Stimulated activated CD4-positive, alpha-beta T cell treated with anti-CD3 and anti-CD28 coated beads, Interleukin-1b, Interleukin-23, amount 100 ng/mL, for 1 hour (primary cell): ENCODE data around the gene PKNOX1.
"Not testable (repeated sequence)": the region's sequence is repeated elsewhere in the genome, so short reads cannot be mapped to it uniquely, and the experiment has no call there.

ENCODE experiments used
- DNase-seq, 2 donors: peaks; one replicate each; pipeline ENCODE4 v3.0.0-alpha.2; 2020; ENCODE audit warnings: low read depth in 2 of 2

PKNOX1 gene

GRCh38 chr21:42973991-42974831 is at the start of gene PKNOX1:
Gene PKNOX1 (plus strand): TSS chr21:42974562. CDS start chr21:43004382, 29,820 bp downstream.
- DNase-seq = peak; percentile 93 to 99

GRCh38 chr21:42925114-42925926 is 49.0 kb upstream of the PKNOX1 start, which contains the start of gene ERVH48-1:
Gene ERVH48-1 (minus strand): TSS chr21:42925630. CDS start chr21:42919006, 6,624 bp downstream.
- no peak for DNase-seq

GRCh38 chr21:42927474-42928200 is 46.7 kb upstream of the PKNOX1 start:
- not testable (repeated sequence) for DNase-seq

- no peak for DNase-seq
Measured at GRCh38 chr21:42929969-42930368, 44.4 kb upstream of the PKNOX1 start.

GRCh38 chr21:42931560-42932235 is 42.7 kb upstream of the PKNOX1 start:
- DNase-seq = no peak

GRCh38 chr21:42932378-42933136 is 41.8 kb upstream of the PKNOX1 start:
- not testable (repeated sequence) for DNase-seq

- not testable (repeated sequence) for DNase-seq
Measured at GRCh38 chr21:42933137-42933970, 41.0 kb upstream of the PKNOX1 start.

- DNase-seq = not testable (repeated sequence)
Measured at GRCh38 chr21:42933973-42934372, 40.4 kb upstream of the PKNOX1 start.

GRCh38 chr21:42936360-42936759 is 38.0 kb upstream of the PKNOX1 start:
- not testable (repeated sequence) for DNase-seq

GRCh38 chr21:42937034-42937940 is 37.1 kb upstream of the PKNOX1 start:
- DNase-seq = not testable (repeated sequence)

GRCh38 chr21:42937960-42938605 is 36.3 kb upstream of the PKNOX1 start:
- no peak for DNase-seq

- DNase-seq = not testable (repeated sequence)
Measured at GRCh38 chr21:42938606-42938995, 35.8 kb upstream of the PKNOX1 start.

- DNase-seq = no peak
Measured at GRCh38 chr21:42939582-42940413, 34.6 kb upstream of the PKNOX1 start.

GRCh38 chr21:42941696-42942085 is 32.7 kb upstream of the PKNOX1 start:
- no peak for DNase-seq

GRCh38 chr21:42942244-42942643 is 32.1 kb upstream of the PKNOX1 start:
- DNase-seq = no peak

- not testable (repeated sequence) for DNase-seq
Measured at GRCh38 chr21:42949094-42949755, 25.1 kb upstream of the PKNOX1 start.

GRCh38 chr21:42951193-42951592 is 23.2 kb upstream of the PKNOX1 start:
- DNase-seq = not testable (repeated sequence)
